ENCODE results near the gene CWC15. TPM values are rescaled to one million over a fixed set of nuclear protein-coding genes. Genes with fewer than 3 reads are reported as not detected.
A peak's percentile ranks its signal among the peaks of the same experiment; 100 is the strongest.

CWC15 gene
- total RNA-seq, 2 experiments from 2014 or later: 80.7 to 83.0 TPM

- Mint-ChIP-seq H3K27ac (peak overlapping the region; percentile 100), H3K27me3 (no peaks in the 10 kb centered on the region), H3K9me3 (no peaks in the 10 kb centered on the region), H3K4me3 (peak overlapping the region; percentile 100), H3K36me3 (peaks cover 16% of the 10 kb centered on the region), H3K4me1 (peaks cover 27% of the 10 kb centered on the region)
- DNase-seq: no peak
- POLR2A ChIA-PET: interaction anchor here (2.0 to 2.2 kb wide), 3 partner anchors 39 to 115 kb away, joined by 6 to 27 read pairs (median 14); partner anchors contain the start of genes ENDOD1 and SRSF8
- no peak for ATAC-seq (ENCODE audit: low read depth)
Measured at GRCh38 chr11:94974178-94974577, 822 bp upstream of the CWC15 start.

DNA sequence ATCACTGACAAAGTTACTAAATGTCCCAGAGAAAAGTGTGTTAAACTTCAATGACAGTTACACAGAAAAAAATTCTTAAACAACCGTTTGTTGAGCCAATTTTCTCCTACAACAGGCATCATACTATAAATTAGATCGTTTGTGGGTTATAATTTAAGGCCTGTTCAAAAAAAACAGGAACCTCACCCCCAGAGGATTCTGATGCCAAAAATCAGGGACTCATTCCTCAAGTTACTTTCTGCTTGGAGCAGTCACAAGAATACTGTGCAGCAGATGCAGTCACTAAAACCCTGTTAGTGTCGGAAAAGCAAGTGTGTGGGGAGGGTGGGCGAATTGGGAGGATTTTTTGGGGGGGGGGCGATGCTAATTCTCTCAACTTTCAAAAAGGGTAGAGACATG is 657 bp downstream of the CWC15 start:
- DNase-seq: no peak
- peak overlapping the region; percentile 100 for H3K4me3 Mint-ChIP-seq
- peaks cover 30% of the 10 kb centered on the region for H3K4me1 Mint-ChIP-seq
- POLR2A ChIA-PET: interaction anchor here (0.6 to 2.2 kb wide), 13 partner anchors 11 to 844 kb away, joined by 3 to 27 read pairs (median 4); partner anchors contain the start of genes CEP57, ENDOD1, FAM76B and PANX1
- no peak for ATAC-seq (ENCODE audit: low read depth)
- H3K36me3 Mint-ChIP-seq: peaks cover 25% of the 10 kb centered on the region
- H3K27me3 Mint-ChIP-seq: no peaks in the 10 kb centered on the region
- no peaks in the 10 kb centered on the region for H3K9me3 Mint-ChIP-seq
- peak overlapping the region; percentile 100 for H3K27ac Mint-ChIP-seq

GRCh38 chr11:94968334-94968958 is 4.9 kb downstream of the CWC15 start:
- POLR2A ChIA-PET: interaction anchor here (0.6 kb wide), 1 partner anchor 450 kb away, joined by 3 read pairs; no protein-coding TSS in a partner anchor
- no peak overlapping the region for H3K27ac Mint-ChIP-seq
- peaks cover 33% of the 10 kb centered on the region for H3K36me3 Mint-ChIP-seq

DNA sequence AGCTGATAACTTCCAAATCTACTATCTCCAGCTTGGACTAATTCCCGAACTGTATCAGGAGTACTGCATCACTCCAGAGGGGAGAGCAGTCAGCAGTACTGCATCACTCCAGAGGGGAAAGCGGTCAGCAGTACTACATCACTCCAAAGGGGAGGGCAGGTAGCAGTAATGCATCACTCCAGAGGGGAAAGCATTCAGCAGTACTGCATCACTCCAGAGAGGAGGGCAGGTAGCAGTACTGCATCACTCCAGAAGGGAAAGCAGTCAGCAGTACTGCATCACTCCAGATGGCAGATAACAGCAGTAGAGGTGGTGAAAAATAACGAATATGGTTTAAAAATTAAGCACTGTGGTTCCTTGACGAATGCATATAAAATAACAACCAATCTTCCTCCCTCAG is 8.4 kb downstream of the CWC15 start:
- ATAC-seq (ENCODE audit: low read depth) (no peak), DNase-seq (no peak)
- H3K27me3 Mint-ChIP-seq: no peaks in the 10 kb centered on the region
- H3K27ac Mint-ChIP-seq: no peak overlapping the region
- H3K4me3 Mint-ChIP-seq: no peak overlapping the region
- peaks cover 30% of the 10 kb centered on the region for H3K36me3 Mint-ChIP-seq
- POLR2A ChIA-PET: interaction anchor here (1.3 kb wide), 1 partner anchor 9 kb away, joined by 3 read pairs; the partner anchor contains the start of genes CWC15 and KDM4D
- H3K9me3 Mint-ChIP-seq: no peaks in the 10 kb centered on the region
- H3K4me1 Mint-ChIP-seq: peaks cover 7% of the 10 kb centered on the region

More at GRCh38 chr11:94968334-94968958, 4.9 kb downstream of the CWC15 start:
- DNase-seq (no peak), ATAC-seq (ENCODE audit: low read depth) (no peak)
- Mint-ChIP-seq H3K4me1 (peaks cover 14% of the 10 kb centered on the region), H3K27me3 (no peaks in the 10 kb centered on the region), H3K4me3 (no peak overlapping the region), H3K9me3 (no peaks in the 10 kb centered on the region)

GRCh38 chr11:94961255-94961654 is 12.1 kb downstream of the CWC15 start:
- POLR2A ChIA-PET: interaction anchor here (1.6 kb wide), 1 partner anchor 12 kb away, joined by 5 read pairs; the partner anchor contains the start of gene CWC15
- ATAC-seq (ENCODE audit: low read depth) (no peak), DNase-seq (no peak)
- Mint-ChIP-seq H3K4me3 (no peak overlapping the region), H3K9me3 (no peaks in the 10 kb centered on the region), H3K27ac (no peak overlapping the region), H3K27me3 (no peaks in the 10 kb centered on the region), H3K4me1 (peaks cover 4% of the 10 kb centered on the region), H3K36me3 (peaks cover 15% of the 10 kb centered on the region)

GRCh38 chr11:94960488-94960887 is 12.9 kb downstream of the CWC15 start:
- H3K9me3 Mint-ChIP-seq: no peaks in the 10 kb centered on the region
- H3K27ac Mint-ChIP-seq: no peak overlapping the region
- DNase-seq (no peak), ATAC-seq (ENCODE audit: low read depth) (no peak)
- peaks cover 12% of the 10 kb centered on the region for H3K36me3 Mint-ChIP-seq
- POLR2A ChIA-PET: no interaction called here
- H3K4me3 Mint-ChIP-seq: no peak overlapping the region
- H3K27me3 Mint-ChIP-seq: no peaks in the 10 kb centered on the region
- peaks cover 4% of the 10 kb centered on the region for H3K4me1 Mint-ChIP-seq

- peaks cover 5% of the 10 kb centered on the region for H3K27me3 Mint-ChIP-seq
- POLR2A ChIA-PET: no interaction called here
- no peak for ATAC-seq (ENCODE audit: low read depth)
- no peak overlapping the region for H3K4me3 Mint-ChIP-seq
- DNase-seq: no peak
- H3K27ac Mint-ChIP-seq: no peak overlapping the region
- peaks cover 1% of the 10 kb centered on the region for H3K4me1 Mint-ChIP-seq
- peaks cover 5% of the 10 kb centered on the region for H3K36me3 Mint-ChIP-seq
- no peaks in the 10 kb centered on the region for H3K9me3 Mint-ChIP-seq
Measured at GRCh38 chr11:94959179-94959578, 14.2 kb downstream of the CWC15 start.

DNA sequence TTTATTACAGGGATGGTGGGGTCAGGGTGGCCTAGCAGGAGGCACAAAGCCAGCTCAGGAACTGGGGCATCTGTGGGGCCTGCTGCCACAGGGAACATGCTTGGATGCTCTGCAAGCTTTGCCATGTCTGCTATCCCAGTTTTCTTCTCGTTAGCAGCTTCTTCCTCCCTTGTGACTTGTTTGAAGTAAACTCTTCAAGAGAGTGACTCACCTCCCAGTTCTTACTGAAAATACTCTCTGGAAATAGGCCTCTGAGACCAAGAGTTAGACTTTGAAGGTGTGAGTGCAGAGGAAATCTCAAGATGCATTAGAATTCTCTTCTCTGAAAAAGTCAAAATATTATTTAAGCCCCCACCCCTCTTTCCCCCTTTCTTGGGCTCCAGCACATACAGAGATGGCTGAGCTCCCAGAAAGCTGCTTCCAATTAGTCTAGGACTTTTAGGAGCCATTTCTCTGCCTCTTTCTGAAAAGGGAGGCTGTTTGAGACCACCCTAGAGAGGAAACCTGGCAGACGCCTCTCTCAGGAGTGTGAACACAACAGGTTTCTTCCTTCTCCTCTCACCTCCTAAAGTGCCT is 15.1 kb downstream of the CWC15 start:
- no peak overlapping the region for H3K4me3 Mint-ChIP-seq
- no peak overlapping the region for H3K27ac Mint-ChIP-seq
- H3K4me1 Mint-ChIP-seq: peaks cover 1% of the 10 kb centered on the region
- no peaks in the 10 kb centered on the region for H3K9me3 Mint-ChIP-seq
- H3K36me3 Mint-ChIP-seq: peaks cover 2% of the 10 kb centered on the region
- H3K27me3 Mint-ChIP-seq: peaks cover 8% of the 10 kb centered on the region
- POLR2A ChIA-PET: no interaction called here
- no peak for ATAC-seq (ENCODE audit: low read depth)
- DNase-seq: no peak

DNA sequence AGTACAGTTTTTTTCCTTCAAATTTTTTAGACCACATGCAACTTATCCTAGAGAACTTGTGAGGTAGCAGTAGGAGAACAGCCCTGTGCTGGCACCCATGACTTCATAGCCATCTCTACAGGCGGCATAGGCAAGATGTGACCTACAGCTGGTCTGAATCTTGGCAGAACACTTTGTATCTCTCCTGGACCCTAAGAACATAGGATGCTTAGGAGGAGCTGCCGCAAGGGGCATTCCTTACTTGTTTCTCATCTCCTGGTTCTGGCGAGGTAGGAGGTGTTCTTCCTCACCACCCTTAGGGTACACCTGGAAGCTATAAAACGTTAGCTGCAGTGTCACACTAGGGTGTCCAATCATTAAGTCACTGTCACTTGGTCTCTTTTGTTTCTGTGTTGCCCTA is 16.4 kb downstream of the CWC15 start:
- ATAC-seq (ENCODE audit: low read depth) (no peak), DNase-seq (no peak)
- Mint-ChIP-seq H3K4me3 (no peak overlapping the region), H3K9me3 (no peaks in the 10 kb centered on the region), H3K4me1 (peaks cover 1% of the 10 kb centered on the region), H3K36me3 (no peaks in the 10 kb centered on the region), H3K27ac (no peak overlapping the region), H3K27me3 (peaks cover 11% of the 10 kb centered on the region)
- POLR2A ChIA-PET: no interaction called here

DNA sequence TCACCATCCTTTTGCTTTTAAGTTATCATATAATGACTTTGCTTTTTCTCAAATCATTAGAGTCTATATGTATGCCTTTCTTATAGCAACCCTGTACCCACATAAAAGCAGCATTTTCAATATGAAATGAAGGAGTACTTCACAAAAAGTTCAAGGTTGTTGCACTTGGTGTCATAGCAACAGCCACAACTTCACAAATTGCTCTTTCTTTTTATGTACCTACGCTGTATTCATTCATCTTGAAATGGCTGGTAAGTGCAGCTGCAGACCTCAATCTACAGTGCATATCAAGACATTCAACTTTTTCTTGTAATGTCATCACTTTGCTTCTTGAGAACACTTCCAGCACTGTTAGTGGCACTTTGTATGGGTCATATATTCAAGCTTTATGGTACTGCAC is 18.6 kb downstream of the CWC15 start:
- DNase-seq (no peak), ATAC-seq (ENCODE audit: low read depth) (no peak)
- H3K4me3 Mint-ChIP-seq: no peak overlapping the region
- H3K4me1 Mint-ChIP-seq: peaks cover 1% of the 10 kb centered on the region
- peaks cover 11% of the 10 kb centered on the region for H3K27me3 Mint-ChIP-seq
- H3K36me3 Mint-ChIP-seq: no peaks in the 10 kb centered on the region
- POLR2A ChIA-PET: no interaction called here
- H3K27ac Mint-ChIP-seq: no peak overlapping the region
- H3K9me3 Mint-ChIP-seq: no peaks in the 10 kb centered on the region

GRCh38 chr11:94948070-94948617 is 25.2 kb downstream of the CWC15 start:
- Mint-ChIP-seq H3K36me3 (no peaks in the 10 kb centered on the region), H3K4me1 (peaks cover 7% of the 10 kb centered on the region), H3K9me3 (peaks cover 2% of the 10 kb centered on the region), H3K27me3 (peaks cover 5% of the 10 kb centered on the region), H3K4me3 (no peak overlapping the region), H3K27ac (no peak overlapping the region)
- DNase-seq (no peak), ATAC-seq (ENCODE audit: low read depth) (no peak)
- POLR2A ChIA-PET: no interaction called here

DNA sequence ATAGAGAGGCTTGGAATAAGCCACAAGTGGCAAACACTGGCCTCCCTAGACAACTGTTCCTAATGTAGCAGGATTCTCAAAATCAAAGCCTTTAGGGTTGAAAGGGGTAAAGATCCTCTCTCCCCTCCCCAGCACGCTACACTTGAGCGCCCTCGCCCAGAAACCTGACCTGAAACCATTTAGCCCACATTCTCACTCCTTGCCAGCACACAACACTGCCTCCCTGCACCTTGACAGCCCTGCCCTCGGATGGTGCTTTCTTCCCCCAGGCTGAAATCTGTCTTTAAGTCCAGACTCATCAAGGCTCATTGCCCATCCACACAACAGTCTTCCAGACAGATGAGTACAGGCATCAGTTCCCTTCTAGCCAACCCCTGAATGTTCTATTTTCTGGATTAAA is 26.5 kb downstream of the CWC15 start:
- H3K4me1 Mint-ChIP-seq: peaks cover 7% of the 10 kb centered on the region
- H3K4me3 Mint-ChIP-seq: no peak overlapping the region
- DNase-seq: no peak
- POLR2A ChIA-PET: no interaction called here
- H3K27ac Mint-ChIP-seq: no peak overlapping the region
- peaks cover 3% of the 10 kb centered on the region for H3K27me3 Mint-ChIP-seq
- H3K9me3 Mint-ChIP-seq: peaks cover 2% of the 10 kb centered on the region
- no peak for ATAC-seq (ENCODE audit: low read depth)
- H3K36me3 Mint-ChIP-seq: no peaks in the 10 kb centered on the region

- Mint-ChIP-seq H3K27ac (no peak overlapping the region), H3K36me3 (no peaks in the 10 kb centered on the region), H3K9me3 (peaks cover 2% of the 10 kb centered on the region), H3K4me1 (no peaks in the 10 kb centered on the region), H3K4me3 (no peak overlapping the region), H3K27me3 (peaks cover 12% of the 10 kb centered on the region)
- no peak for ATAC-seq (ENCODE audit: low read depth)
- DNase-seq: no peak
- POLR2A ChIA-PET: no interaction called here
Measured at GRCh38 chr11:94941131-94941530, 32.2 kb downstream of the CWC15 start.

GRCh38 chr11:94939346-94939745 is 34.0 kb downstream of the CWC15 start:
- POLR2A ChIA-PET: no interaction called here
- Mint-ChIP-seq H3K36me3 (no peaks in the 10 kb centered on the region), H3K27ac (no peak overlapping the region), H3K9me3 (peaks cover 2% of the 10 kb centered on the region), H3K4me1 (peaks cover 13% of the 10 kb centered on the region), H3K4me3 (no peak overlapping the region), H3K27me3 (peaks cover 12% of the 10 kb centered on the region)
- ATAC-seq (ENCODE audit: low read depth) (no peak), DNase-seq (no peak)
